GM18868 (cell line): ENCODE results near the gene HBS1L.

ENCODE experiments used
- ATAC-seq: cut with Tn5 transposase; IDR thresholded peaks from one replicate; pipeline ENCODE4 v1.9.1; 2021; ENCODE audit warnings: mild to moderate bottlenecking, moderate library complexity; ENCODE audit not compliant: unreplicated experiment

The HBS1L gene

DNA sequence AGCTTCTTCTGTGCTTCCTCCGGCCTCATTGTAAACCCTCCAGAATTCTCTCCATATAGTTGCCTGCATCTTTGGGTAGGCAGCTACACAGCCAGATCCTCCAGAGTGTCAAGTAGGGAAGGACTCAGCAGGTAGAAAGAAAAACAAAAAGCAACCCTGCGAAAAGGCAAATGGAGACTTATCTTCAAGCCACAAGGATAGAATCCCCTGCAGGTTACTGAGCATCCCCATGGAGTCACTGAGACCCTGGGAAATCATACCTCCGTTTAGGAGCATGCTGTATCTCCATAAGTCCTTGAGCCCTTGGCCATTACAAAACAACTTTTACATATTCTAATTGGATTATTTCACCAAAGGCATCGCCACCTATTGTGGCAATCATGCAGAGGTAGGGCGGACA is 133.3 kb downstream of the HBS1L start:
- ATAC-seq, result no peak

DNA sequence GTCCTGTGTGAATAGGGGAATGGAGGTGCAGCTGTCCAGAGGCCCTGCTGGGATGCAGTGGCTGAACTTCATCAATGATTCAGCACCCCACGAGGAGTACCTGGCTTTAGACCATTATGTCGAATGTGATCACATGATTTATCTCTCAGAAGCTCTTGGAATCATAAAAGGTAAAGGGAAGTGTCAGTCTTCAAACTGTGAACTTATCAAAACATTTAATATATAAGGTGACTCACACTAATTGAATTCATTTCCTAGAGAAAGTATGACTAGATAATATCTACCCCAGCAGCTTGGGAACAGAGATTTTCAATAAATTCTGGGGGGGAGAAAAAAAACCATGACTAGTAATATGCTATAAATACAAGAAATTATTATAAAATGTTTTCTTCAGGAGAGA is 134.2 kb downstream of the HBS1L start:
- no peak for ATAC-seq

DNA sequence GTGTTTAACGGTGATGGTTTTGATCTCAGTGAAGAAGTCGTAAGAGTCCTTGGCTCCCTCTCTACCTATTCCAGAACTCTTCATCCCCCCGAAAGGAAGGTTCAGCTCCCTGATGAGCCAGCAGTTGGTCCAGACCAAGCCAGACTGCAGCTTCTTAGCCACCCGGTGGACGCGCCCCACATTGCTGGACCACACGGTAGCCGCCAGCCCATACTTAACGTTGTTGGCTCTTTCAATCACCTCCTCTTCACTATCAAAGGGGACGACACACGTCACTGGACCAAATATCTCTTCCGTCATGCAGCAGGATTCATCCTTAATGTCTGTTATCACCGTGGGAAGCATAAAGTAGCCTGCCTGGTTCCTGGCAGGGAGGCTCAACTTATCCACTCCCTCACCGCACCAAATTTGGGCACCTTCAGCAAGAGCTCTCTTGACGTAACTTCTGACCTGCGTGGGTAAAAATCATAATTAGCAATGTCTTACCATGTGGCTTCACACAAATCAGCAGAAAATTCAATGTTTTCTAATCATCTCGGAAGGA is 136.1 kb downstream of the HBS1L start:
- no peak for ATAC-seq

DNA sequence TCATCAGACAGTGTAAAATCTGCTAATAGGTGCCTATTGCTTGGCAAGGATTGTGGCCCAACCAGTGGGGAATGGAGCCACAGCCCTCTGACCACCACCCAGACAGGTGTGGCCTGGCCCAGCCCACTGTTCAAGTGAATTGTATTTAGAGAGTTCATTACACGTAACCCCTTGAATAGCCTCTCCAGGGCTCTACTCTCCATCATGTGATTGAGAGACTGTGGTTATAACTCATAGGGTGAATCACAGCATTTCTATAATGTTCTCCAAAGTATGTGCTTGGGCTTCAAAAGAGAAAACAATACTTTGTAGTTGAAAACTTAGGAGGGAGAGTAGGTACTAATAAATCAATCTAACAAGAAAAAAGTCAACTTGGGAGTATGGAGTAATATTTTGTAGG is 143.1 kb downstream of the HBS1L start:
- ATAC-seq, result no peak

DNA sequence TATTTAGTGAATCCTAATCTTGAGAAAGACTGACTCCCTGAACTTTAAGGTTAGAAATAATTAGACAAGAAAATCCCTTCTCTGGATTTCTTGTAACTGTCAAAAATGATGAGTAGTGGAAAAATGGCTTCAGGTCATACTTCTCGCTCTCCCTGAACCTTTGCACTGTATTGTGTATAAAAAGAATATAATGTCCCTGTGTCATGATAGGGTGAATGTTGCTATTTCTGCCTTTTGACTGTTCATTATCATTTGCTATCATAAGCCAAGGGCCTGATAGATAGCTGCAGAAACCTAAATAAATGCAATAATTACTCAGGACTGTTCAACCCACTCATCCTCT is 144.1 kb downstream of the HBS1L start:
- no peak for ATAC-seq
